Lung (tissue), 12 donors: ENCODE results near the gene TDO2. TPM values are rescaled to one million over a fixed set of nuclear protein-coding genes. Genes with fewer than 3 reads are reported as not detected.

Source experiments
- ATAC-seq: fragments of 200-7000 bp; cut with Tn5 transposase; one replicate; pipeline ENCODE4 v1.9.1; 2020; ENCODE audit warnings: moderate number of reproducible peaks; ENCODE audit not compliant: insufficient read depth, low FRiP score
- DNase-seq, 3 donors: peaks; one replicate each; pipeline ENCODE4 v3.0.0-alpha.2; 2013 to 2017
- H3K27ac ChIP-seq, 2 donors: one replicate each; pipeline ENCODE4 v1.5.1; 2013; ENCODE audit warnings: mild to moderate bottlenecking in 2 of 2, moderate library complexity in 2 of 2, control low read depth in 1 of 2, inconsistent platforms in 1 of 2, low read depth in 1 of 2, low read length in 1 of 2
- H3K27me3 ChIP-seq, 3 donors: one replicate each; pipeline ENCODE4 v1.5.1; 2013; ENCODE audit warnings: low read length in 2 of 3; ENCODE audit not compliant: control insufficient read depth in 3 of 3, insufficient read depth in 3 of 3
- H3K36me3 ChIP-seq, 4 donors: one replicate each; pipeline ENCODE4 v1.5.1; 2013; ENCODE audit warnings: low read length in 4 of 4, mild to moderate bottlenecking in 1 of 4, moderate library complexity in 1 of 4; ENCODE audit not compliant: control insufficient read depth in 4 of 4, insufficient read depth in 4 of 4
- H3K4me1 ChIP-seq, 5 donors: one replicate each; pipeline ENCODE4 v1.5.1; 2013; ENCODE audit warnings: low read length in 5 of 5, mild to moderate bottlenecking in 2 of 5, moderate library complexity in 1 of 5; ENCODE audit not compliant: control insufficient read depth in 5 of 5, insufficient read depth in 5 of 5
- H3K4me3 ChIP-seq: one replicate; pipeline ENCODE4 v1.5.1; 2013; ENCODE audit warnings: mild to moderate bottlenecking, control low read depth, moderate library complexity
- H3K9ac ChIP-seq, 2 donors: one replicate each; pipeline ENCODE4 v1.5.1; 2013; ENCODE audit warnings: low read length in 2 of 2, control low read depth in 1 of 2; ENCODE audit not compliant: insufficient read depth in 1 of 2
- H3K9me3 ChIP-seq, 4 donors: one replicate each; pipeline ENCODE4 v1.5.1; 2013; ENCODE audit warnings: low read length in 3 of 4, mild to moderate bottlenecking in 1 of 4, moderate library complexity in 1 of 4; ENCODE audit not compliant: control insufficient read depth in 4 of 4, insufficient read depth in 3 of 4
- CTCF ChIP-seq: IDR thresholded peaks from 2 replicates; pipeline ENCODE4 v1.5.1; 2012; ENCODE audit warnings: mild to moderate bottlenecking; ENCODE audit errors: control extremely low read depth, extremely low read depth
- WGBS, 2 donors: extraction: QIAGEN DNeasy Blood & Tissue Kit; methylation state at CpG; one replicate each; pipeline ENCODE4 v1.1.7; 2013; 5-methylcytosine and 5-hydroxymethylcytosine counted together
- polyA plus RNA-seq, 2 donors: library from polyadenylated mRNA; stranded (reverse); fragments of 200-250 nt; gene quantifications; one replicate each; pipeline ENCODE4 v1.2.1, GENCODE V29; 2013
- total RNA-seq, 2 donors: library from RNA; depleted of rRNA in 1 of 2; stranded (reverse); fragments of >200 nt in 1 of 2; gene quantifications; one replicate each; pipeline ENCODE4 v1.2.1, GENCODE V29; 2014 to 2021
- donor health status: control.
- donor health status: control.
- donor health status: Bipolar disorder and iron deficiency.
- donor health status: healthy.
- donor health status: DM: yes; HTN: yes; CAD: no.

The TDO2 gene
- total and polyA plus RNA-seq, 4 donors, result 0.43 to 27.4 (median 4.1) TPM

- ATAC-seq (no peak), DNase-seq (no peak)
- Histone ChIP-seq H3K27ac (no peak overlapping the region), H3K9ac (no peak overlapping the region), H3K36me3 (peaks cover 6 to 19% (median 14%) of the 10 kb centered on the region in 4 donors), H3K4me3 (no peak overlapping the region), H3K9me3 (peaks cover 0 to 2% (median 0%) of the 10 kb centered on the region in 4 donors), H3K27me3 (no peaks in the 10 kb centered on the region), H3K4me1 (peaks cover 0 to 7% (median 0%) of the 10 kb centered on the region in 5 donors)
- 84 to 89% methylated on average over 4 of the region's 4 CpGs for WGBS, 2 donors
- TF ChIP-seq CTCF, result no peak
These were observed 32.0 kb downstream of the TDO2 start for GRCh38 chr4:155935389-155935986.

- no peak for TF ChIP-seq CTCF
- H3K27ac ChIP-seq, result peak overlapping the region in 1 of 2 donors; percentile 1
- no peak for ATAC-seq
- no peaks in the 10 kb centered on the region for H3K9me3 ChIP-seq
- peak in 1 of 3 donors; percentile 17 for DNase-seq
- H3K4me1 ChIP-seq, result peaks cover 0 to 16% (median 0%) of the 10 kb centered on the region in 5 donors
- no peaks in the 10 kb centered on the region for H3K27me3 ChIP-seq
- no peak overlapping the region for H3K4me3 ChIP-seq
- 77 to 79% methylated on average over 6 of the region's 6 CpGs for WGBS, 2 donors
- H3K36me3 ChIP-seq, result peaks cover 5 to 31% (median 14%) of the 10 kb centered on the region in 4 donors
- H3K9ac ChIP-seq, result no peak overlapping the region
These were observed 37.7 kb downstream of the TDO2 start for GRCh38 chr4:155941085-155941790.

- ATAC-seq, result no peak
- H3K4me1 ChIP-seq, result peaks cover 0 to 20% (median 0%) of the 10 kb centered on the region in 5 donors
- H3K27me3 ChIP-seq, result no peaks in the 10 kb centered on the region
- H3K4me3 ChIP-seq, result no peak overlapping the region
- no peak for TF ChIP-seq CTCF
- peaks cover 5 to 29% (median 14%) of the 10 kb centered on the region in 4 donors for H3K36me3 ChIP-seq
- no peak for DNase-seq
- H3K9me3 ChIP-seq, result no peaks in the 10 kb centered on the region
- WGBS, 2 donors, result 90 to 97% methylated on average over 1 of the region's 1 CpG
- H3K9ac ChIP-seq, result no peak overlapping the region
- no peak overlapping the region for H3K27ac ChIP-seq
These were observed 38.3 kb downstream of the TDO2 start for GRCh38 chr4:155941820-155942219.
